H1 (cell line): ENCODE data around the gene ARHGAP22. TPM values are rescaled to one million over a fixed set of nuclear protein-coding genes. Genes with fewer than 3 reads are reported as not detected.

Source experiments
- CTCF ChIA-PET: fragments of 300-600 bp; sonication (Branson Sonifier 250); formaldehyde crosslinking; loops from one replicate; lab custom pipeline; 2021; ENCODE audit not compliant: partially characterized antibody; lab: Charles Lee
- POLR2A ChIA-PET: fragments of 300-600 bp; sonication (Branson Sonifier 250); formaldehyde crosslinking; loops from one replicate; lab custom pipeline; 2021; ENCODE audit warnings: inconsistent platforms; ENCODE audit not compliant: partially characterized antibody; lab: Charles Lee
- DNase-seq, 2 experiments: peaks; one replicate each; pipeline versions ENCODE4 v3.0.0 to v3.0.0-alpha.2; 2010 to 2022; ENCODE audit warnings: low spot score in 2 of 2, low read depth in 1 of 2, mixed read lengths in 1 of 2
- FAIRE-seq: peaks from 2 replicates; lab custom pipeline; 2011; peaks lifted over from hg19 to GRCh38; lab: Jason Lieb, UNC
- H2AFZ ChIP-seq: 2 replicates; pipeline ENCODE4 v1.8.1; 2012; ENCODE audit warnings: low read length, inconsistent platforms
- H2AK5ac ChIP-seq: 2 replicates; pipeline ENCODE4 v1.6.1; 2013; ENCODE audit warnings: low read depth, low read length
- H2BK120ac ChIP-seq: replicated peaks from 2 replicates; pipeline ENCODE3; 2013; ENCODE audit warnings: low read depth, low read length, inconsistent platforms
- H2BK12ac ChIP-seq: 2 replicates; pipeline ENCODE4 v1.6.1; 2013; ENCODE audit warnings: low read depth, low read length
- H2BK15ac ChIP-seq: 2 replicates; pipeline ENCODE4 v1.6.1; 2013; ENCODE audit warnings: low read length
- H2BK20ac ChIP-seq: 2 replicates; pipeline ENCODE4 v1.6.1; 2013; ENCODE audit warnings: low read length
- H2BK5ac ChIP-seq: 2 replicates; pipeline ENCODE4 v1.6.1; 2013; ENCODE audit warnings: low read depth, low read length
- H3K14ac ChIP-seq: 2 replicates; pipeline ENCODE4 v1.6.1; 2013; ENCODE audit warnings: inconsistent platforms; ENCODE audit not compliant: insufficient read length
- H3K18ac ChIP-seq: 2 replicates; pipeline ENCODE4 v1.6.1; 2013; ENCODE audit warnings: low read length; ENCODE audit errors: extremely low read depth
- H3K23ac ChIP-seq: 2 replicates; pipeline ENCODE4 v1.6.1; 2013; ENCODE audit warnings: inconsistent platforms; ENCODE audit not compliant: insufficient read length
- H3K23me2 ChIP-seq: 2 replicates; pipeline ENCODE4 v1.6.1; 2013; ENCODE audit warnings: low read depth, low read length
- H3K27ac ChIP-seq: 2 replicates; pipeline ENCODE4 v1.6.1; 2011; ENCODE audit warnings: low read depth, low read length, inconsistent platforms
- H3K27me3 ChIP-seq, 4 experiments: replicated peaks in 1 of 4; 1 replicate in 1 of 4; 2 replicates in 3 of 4; pipeline versions ENCODE4 v1.6.1 to v1.8.1; 2011 to 2013; ENCODE audit warnings: low read length in 3 of 4, mild to moderate bottlenecking in 3 of 4, inconsistent platforms in 2 of 4, mixed read lengths in 2 of 4, moderate library complexity in 1 of 4; ENCODE audit not compliant: control insufficient read depth in 3 of 4, insufficient read depth in 3 of 4; ENCODE audit errors: extremely low read depth in 1 of 4
- H3K36me3 ChIP-seq, 4 experiments: 2 replicates each; pipeline versions ENCODE4 v1.6.1 to v1.8.1; 2011 to 2013; ENCODE audit warnings: mild to moderate bottlenecking in 4 of 4, low read length in 3 of 4, moderate library complexity in 2 of 4, control low read depth in 1 of 4, inconsistent platforms in 1 of 4; ENCODE audit not compliant: insufficient read depth in 4 of 4, control insufficient read depth in 2 of 4
- H3K4ac ChIP-seq: replicated peaks from 2 replicates; pipeline ENCODE3; 2013; ENCODE audit warnings: low read length, low read depth, mixed read lengths, inconsistent platforms; ENCODE audit not compliant: insufficient read length
- H3K4me1 ChIP-seq, 4 experiments: replicated peaks in 1 of 4; 1 replicate in 1 of 4; 2 replicates in 3 of 4; pipeline versions ENCODE4 v1.6.1 to v1.8.1; 2011 to 2013; ENCODE audit warnings: low read length in 3 of 4, inconsistent platforms in 2 of 4, mixed read lengths in 1 of 4; ENCODE audit not compliant: insufficient read depth in 4 of 4, control insufficient read depth in 3 of 4
- H3K4me2 ChIP-seq, 2 experiments: 2 replicates each; pipeline versions ENCODE4 v1.6.1 to v1.8.1; 2011 to 2013; ENCODE audit warnings: low read depth in 2 of 2, low read length in 2 of 2, control low read depth in 1 of 2, inconsistent platforms in 1 of 2, mild to moderate bottlenecking in 1 of 2; ENCODE audit not compliant: insufficient read depth in 1 of 2
- H3K4me3 ChIP-seq, 4 experiments: fragments of 200-600, 300-600 bp in 1 of 4; sonication (generic), shearing (Covaris generic), sonication (Bioruptor Twin) in 1 of 4; 2 replicates each; pipeline versions ENCODE4 v1.5.1 to v1.8.1; 2011 to 2016; ENCODE audit warnings: low read length in 4 of 4, low read depth in 3 of 4, control low read depth in 2 of 4, inconsistent platforms in 2 of 4, mild to moderate bottlenecking in 2 of 4, mixed read lengths in 1 of 4, moderate library complexity in 1 of 4; ENCODE audit not compliant: insufficient read depth in 2 of 4; ENCODE audit errors: extremely low read depth in 1 of 4
- H3K56ac ChIP-seq: replicated peaks from 2 replicates; pipeline ENCODE3; 2013; ENCODE audit warnings: low read depth, mild to moderate bottlenecking, mixed read lengths, low read length, inconsistent platforms; ENCODE audit not compliant: insufficient read length
- H3K79me1 ChIP-seq: 2 replicates; pipeline ENCODE4 v1.6.1; 2013; ENCODE audit warnings: low read depth, low read length, control low read depth
- H3K79me2 ChIP-seq, 2 experiments: 2 replicates each; pipeline versions ENCODE4 v1.6.1 to v1.8.1; 2012 to 2013; ENCODE audit warnings: low read length in 2 of 2, mild to moderate bottlenecking in 2 of 2, inconsistent platforms in 1 of 2; ENCODE audit not compliant: insufficient read depth in 2 of 2, control insufficient read depth in 1 of 2
- H3K9ac ChIP-seq, 4 experiments: replicated peaks in 1 of 4; 1 replicate in 1 of 4; 2 replicates in 3 of 4; pipeline versions ENCODE4 v1.6.1 to v1.8.1; 2011 to 2013; ENCODE audit warnings: low read depth in 3 of 4, low read length in 3 of 4, control low read depth in 2 of 4, mild to moderate bottlenecking in 2 of 4, moderate library complexity in 2 of 4, inconsistent platforms in 1 of 4; ENCODE audit errors: extremely low read depth in 1 of 4
- H3K9me3 ChIP-seq, 2 experiments: 2 replicates each; pipeline versions ENCODE4 v1.6.1 to v1.8.1; 2012 to 2013; ENCODE audit warnings: mild to moderate bottlenecking in 2 of 2, moderate library complexity in 2 of 2, control low read depth in 1 of 2, inconsistent platforms in 1 of 2, low read depth in 1 of 2, low read length in 1 of 2, mixed read lengths in 1 of 2; ENCODE audit not compliant: insufficient read depth in 2 of 2
- H4K20me1 ChIP-seq, 2 experiments: replicated peaks in 1 of 2; 2 replicates each; pipeline versions ENCODE3 to v1.8.1; 2011 to 2013; ENCODE audit warnings: inconsistent platforms in 2 of 2, low read length in 2 of 2, mild to moderate bottlenecking in 1 of 2; ENCODE audit not compliant: insufficient read depth in 2 of 2, control insufficient read depth in 1 of 2
- H4K5ac ChIP-seq: 2 replicates; pipeline ENCODE4 v1.6.1; 2013; ENCODE audit warnings: low read length, low read depth, mixed read lengths, inconsistent platforms; ENCODE audit not compliant: insufficient read length
- H4K8ac ChIP-seq: 2 replicates; pipeline ENCODE4 v1.8.0; 2013; ENCODE audit warnings: mild to moderate bottlenecking, moderate library complexity, low read length, inconsistent platforms; ENCODE audit not compliant: insufficient read depth; ENCODE audit errors: extremely low read depth
- H4K91ac ChIP-seq: replicated peaks from 2 replicates; pipeline ENCODE3; 2013; ENCODE audit warnings: low read length, mixed read lengths, inconsistent platforms; ENCODE audit not compliant: insufficient read length
- GABPA ChIP-seq: IDR thresholded peaks from 2 replicates; pipeline ENCODE4 v1.6.1; 2011; ENCODE audit warnings: mild to moderate bottlenecking, low read length, moderate library complexity, borderline replicate concordance; ENCODE audit not compliant: insufficient read depth
- HDAC2 ChIP-seq, 2 experiments: fragments of 300-600 bp in 1 of 2; sonication (generic) in 1 of 2; IDR thresholded peaks; 2 replicates each; pipeline ENCODE4 v1.6.1; 2011 to 2012; ENCODE audit warnings: low read depth in 2 of 2, low read length in 2 of 2, mild to moderate bottlenecking in 2 of 2, moderate library complexity in 2 of 2, borderline replicate concordance in 1 of 2, inconsistent platforms in 1 of 2
- TCF12 ChIP-seq: IDR thresholded peaks from 2 replicates; pipeline ENCODE4 v1.6.1; 2011; ENCODE audit warnings: low read depth, mild to moderate bottlenecking, low read length
- WGBS, 2 experiments: shearing (Covaris generic) in 1 of 2; methylation state at CpG; one replicate each; pipeline versions ENCODE4 v1.1.6 to v1.1.7; 2013 to 2015; ENCODE audit warnings: low lambda C conversion rate in 2 of 2, mixed read lengths in 2 of 2, inconsistent platforms in 1 of 2, low coverage in 1 of 2, missing lambda C conversion rate in 1 of 2; ENCODE audit not compliant: insufficient replicate concordance in 2 of 2, insufficient coverage in 1 of 2, insufficient read length in 1 of 2; ENCODE audit errors: extremely low coverage in 1 of 2, missing lambda C conversion rate in 1 of 2; 5-methylcytosine and 5-hydroxymethylcytosine counted together
- polyA plus RNA-seq, 7 experiments: library from polyadenylated mRNA; depleted of rRNA in 3 of 7; stranded (reverse) in 5 of 7; unstranded in 2 of 7; fragments of >200 nt in 5 of 7; fragments of 200-250 nt in 2 of 7; gene quantifications; 1 replicate in 5 of 7; 2 replicates in 1 of 7; 4 replicates in 1 of 7; pipeline versions ENCODE4 v1.2.1 to v1.2.3, GENCODE V29; 2011 to 2013; ENCODE audit warnings: missing spikeins in 2 of 7, mixed read lengths in 2 of 7
- total RNA-seq: library from RNA; stranded (reverse); fragmentation: NEBNext Ultra II Directional; extraction: Animal tissue kit (Norgen Biotek cat#: 25700); gene quantifications from 2 replicates; pipeline ENCODE4 v1.2.1, GENCODE V29; 2021

The ARHGAP22 gene
- total and polyA plus RNA-seq, 2 of the 8 experiments (the other 6 are each of a cell fraction or from before 2014, with no cell fraction given) = 3.6 to 11.2 TPM

DNA sequence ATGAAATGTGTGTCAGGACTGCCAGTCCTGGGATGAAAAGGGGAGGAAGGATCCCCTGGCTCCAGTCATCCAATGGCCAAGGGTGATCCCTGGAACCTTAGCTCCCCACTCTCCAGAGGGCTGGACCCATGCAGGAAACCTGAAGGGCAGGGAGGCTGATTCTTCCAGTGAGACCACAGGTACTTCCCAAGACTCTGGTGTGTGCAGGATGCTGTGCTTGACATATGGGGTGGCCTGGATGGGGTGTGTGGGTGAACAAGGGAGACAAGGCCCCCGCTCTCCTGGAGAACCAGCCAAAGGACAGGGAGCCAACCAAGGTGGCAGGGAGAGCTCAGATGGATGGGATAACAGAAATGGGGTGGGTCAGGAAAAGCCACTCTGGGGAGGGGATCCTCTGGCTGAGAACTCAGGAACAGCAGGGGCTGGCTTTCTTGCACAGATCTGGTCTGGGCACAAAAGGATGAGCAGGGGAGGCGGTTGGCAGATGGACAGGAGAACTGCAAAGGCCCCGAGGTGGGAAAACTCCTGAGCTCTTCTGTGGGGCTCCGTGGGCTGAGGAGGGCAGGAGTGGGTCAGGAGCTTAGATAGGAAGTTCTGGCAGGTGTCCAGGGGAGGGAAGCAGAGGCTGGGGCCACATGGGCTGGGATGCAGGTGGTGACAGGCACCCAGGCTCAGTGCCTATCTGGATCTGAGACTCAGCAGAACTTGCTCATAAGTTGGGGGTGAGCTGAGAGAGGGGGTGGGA is 100.6 kb downstream of the ARHGAP22 start:
- H2BK20ac ChIP-seq = no peak overlapping the region
- peaks cover 7% of the 10 kb centered on the region; the same call in 1 of the 2 replicates for H3K79me1 ChIP-seq
- peaks cover 1 to 5% of the 10 kb centered on the region in 2 experiments for H4K20me1 ChIP-seq
- no peak overlapping the region for H3K4me2 ChIP-seq
- H4K5ac ChIP-seq = no peak overlapping the region
- H4K8ac ChIP-seq = no peak overlapping the region; the same call in 1 of the 2 replicates
- WGBS, 2 experiments = 92% methylated on average over 4 of the region's 4 CpGs; no CpG with 5 or more reads in 1 of the 2 experiments
- no peak overlapping the region for H2BK5ac ChIP-seq
- no peak overlapping the region for H3K27ac ChIP-seq
- H4K91ac ChIP-seq = no peak overlapping the region
- H3K36me3 ChIP-seq = no peaks in the 10 kb centered on the region
- H3K56ac ChIP-seq = no peak overlapping the region
- peaks cover 0 to 5% of the 10 kb centered on the region in 2 experiments; a peak in 1 of 4 replicates for H3K79me2 ChIP-seq
- TF ChIP-seq GABPA (no peak), TCF12 (no peak), HDAC2 (IDR thresholded peaks at IDR 0.05; ENCODE audit: borderline replicate concordance in 1 of 2, low read depth in 2 of 2, low read length in 2 of 2) (no peak)
- TF ChIP-seq, all 59 proteins: peak for 0
- H2BK12ac ChIP-seq = no peak overlapping the region
- no peaks in the 10 kb centered on the region for H3K9me3 ChIP-seq
- no peak overlapping the region for H2AK5ac ChIP-seq
- H3K23ac ChIP-seq = no peak overlapping the region
- no peak overlapping the region for H3K4ac ChIP-seq
- H2BK120ac ChIP-seq = no peak overlapping the region
- H3K27me3 ChIP-seq = no peaks in the 10 kb centered on the region
- no peak overlapping the region for H2BK15ac ChIP-seq
- no peak overlapping the region for H2AFZ ChIP-seq
- ChIA-PET POLR2A (interaction anchor here (0.5 to 1.4 kb wide), 2 partner anchors 34 to 180 kb away, joined by 3 read pairs; no protein-coding TSS in a partner anchor), CTCF (interaction anchor here (0.8 to 11.5 kb wide), 22 partner anchors 7 to 298 kb away, joined by 3 to 141 read pairs (median 4); no protein-coding TSS in a partner anchor)
- DNase-seq (peak in 1 of 2 experiments; percentile 34), FAIRE-seq (no peak)
- H3K9ac ChIP-seq = no peak overlapping the region
- no peak overlapping the region for H3K14ac ChIP-seq
- peaks cover 2 to 5% (median 3%) of the 10 kb centered on the region in 4 experiments; a peak in 4 of 7 replicates for H3K4me1 ChIP-seq
- H3K23me2 ChIP-seq = no peaks in the 10 kb centered on the region
- H3K18ac ChIP-seq = no peak overlapping the region
- no peak overlapping the region for H3K4me3 ChIP-seq
